Prostate gland (tissue), 2 donors: ENCODE data around the gene RASA1.

Experiments
- CTCF ChIP-seq, 4 experiments: fragments of 200-600 bp in 2 of 4; fragments of 450-650 bp in 2 of 4; sonication (generic) in 2 of 4; IDR thresholded peaks; 1 replicate in 3 of 4; 2 replicates in 1 of 4; pipeline ENCODE4 v1.5.1; 2016 to 2019; ENCODE audit warnings: antibody characterized with exemption in 4 of 4, mild to moderate bottlenecking in 2 of 4, moderate library complexity in 2 of 4
- POLR2AphosphoS5 ChIP-seq: sonication (generic); formaldehyde crosslinking; IDR thresholded peaks from one replicate; pipeline ENCODE4 v1.6.1; 2017; ENCODE audit warnings: antibody characterized with exemption

GRCh38 chr5:87322381-87322780 is 54.7 kb downstream of the RASA1 start:
- TF ChIP-seq POLR2AphosphoS5 (no peak), CTCF (IDR thresholded peaks at IDR 0.05) (no peak)
